K562 (cell line): Measurements from ENCODE around the gene BATF. TPM values are rescaled to one million over a fixed set of nuclear protein-coding genes. Genes with fewer than 3 reads are reported as not detected.
A peak's percentile ranks its signal among the peaks of the same experiment; 100 is the strongest.

Experiments used
- ATAC-seq: fragments of 200-7000 bp; cut with Tn5 transposase; 3 replicates; pipeline ENCODE4 v1.9.1; 2020; ENCODE audit warnings: moderate library complexity
- BruUV-seq: library from RNA; stranded (reverse); fragments of 400-500 nt; replicated peaks from 2 replicates; lab custom pipeline; 2021; lab: Mats Ljungman, UMichigan
- CTCF ChIA-PET: fragments of 300-600 bp; formaldehyde crosslinking; extraction: SDS; loops from one replicate; lab custom pipeline; 2021; ENCODE audit warnings: low intra/inter-chr PET ratio; lab: Yijun Ruan, JAX
- POLR2A ChIA-PET: fragments of 300-600, 350-650 bp; sonication (Branson Sonifier 250); formaldehyde crosslinking; extraction: SDS; loops from one replicate; lab custom pipeline; 2021; ENCODE audit warnings: antibody characterized with exemption, inconsistent platforms; lab: Yijun Ruan, JAX
- DNase-seq, 4 experiments: peaks; one replicate each; pipeline versions ENCODE4 v3.0.0 to v3.0.0-alpha.2; 2011 to 2018; ENCODE audit warnings: low spot score in 3 of 4, mixed read lengths in 3 of 4; ENCODE audit errors: extremely low read depth in 1 of 4
- FAIRE-seq: peaks from 2 replicates; lab custom pipeline; 2011; peaks lifted over from hg19 to GRCh38; lab: Jason Lieb, UNC
- H2AFZ ChIP-seq: 2 replicates; pipeline ENCODE4 v1.6.0; 2011; ENCODE audit warnings: low read depth, low read length, control low read depth, inconsistent platforms
- H3K27ac ChIP-seq: fragments of 200-600 bp; 3 replicates; pipeline ENCODE4 v1.8.0; 2011; ENCODE audit warnings: low read depth, mild to moderate bottlenecking, control low read depth, inconsistent platforms, low read length, moderate library complexity, mixed read lengths; ENCODE audit errors: extremely low read depth
- H3K27me3 ChIP-seq, 2 experiments: fragments of 300-600 bp in 1 of 2; 2 replicates in 1 of 2; 3 replicates in 1 of 2; pipeline versions ENCODE4 v1.6.0 to v1.8.0; 2011; ENCODE audit warnings: inconsistent platforms in 2 of 2, low read length in 2 of 2, mild to moderate bottlenecking in 1 of 2, mixed read lengths in 1 of 2, moderate library complexity in 1 of 2; ENCODE audit not compliant: control insufficient read depth in 2 of 2, insufficient read depth in 2 of 2
- H3K36me3 ChIP-seq: fragments of 300-600 bp; 3 replicates; pipeline ENCODE4 v1.8.0; 2011; ENCODE audit warnings: mild to moderate bottlenecking, low read length, inconsistent platforms; ENCODE audit not compliant: control insufficient read depth, insufficient read depth
- H3K4me1 ChIP-seq, 2 experiments: fragments of 200-600 bp in 1 of 2; replicated peaks in 1 of 2; 2 replicates in 1 of 2; 3 replicates in 1 of 2; pipeline versions ENCODE4 v1.5.1 to v1.8.0; 2011; ENCODE audit warnings: inconsistent platforms in 2 of 2, low read length in 2 of 2, mild to moderate bottlenecking in 1 of 2, mixed read lengths in 1 of 2, moderate library complexity in 1 of 2; ENCODE audit not compliant: control insufficient read depth in 2 of 2, insufficient read depth in 2 of 2
- H3K4me2 ChIP-seq: 2 replicates; pipeline ENCODE4 v1.6.1; 2011; ENCODE audit warnings: low read length, control low read depth, inconsistent platforms, mixed read lengths; ENCODE audit not compliant: insufficient read depth
- H3K4me3 ChIP-seq: fragments of 200-600 bp; sonication (generic), shearing (Covaris generic); 2 replicates; pipeline ENCODE4 v1.5.1; 2016; ENCODE audit warnings: control low read depth, inconsistent platforms
- H3K79me2 ChIP-seq: fragments of 200-600 bp; 3 replicates; pipeline ENCODE4 v1.8.0; 2011; ENCODE audit warnings: low read length, inconsistent platforms; ENCODE audit not compliant: control insufficient read depth, insufficient read depth
- H3K9ac ChIP-seq, 2 experiments: 2 replicates each; pipeline versions ENCODE4 v1.6.0 to v1.6.1; 2011; ENCODE audit warnings: low read depth in 2 of 2, low read length in 2 of 2, control low read depth in 1 of 2, inconsistent platforms in 1 of 2, mild to moderate bottlenecking in 1 of 2, mixed read lengths in 1 of 2; ENCODE audit not compliant: insufficient read depth in 1 of 2
- H3K9me1 ChIP-seq: one replicate; pipeline ENCODE4 v1.6.0; 2011; ENCODE audit warnings: inconsistent platforms, mild to moderate bottlenecking, low read length, moderate library complexity; ENCODE audit not compliant: control insufficient read depth, insufficient read depth
- H3K9me3 ChIP-seq: replicated peaks from 2 replicates; pipeline ENCODE4 v1.5.1; 2011; ENCODE audit warnings: low read depth, low read length, inconsistent platforms; ENCODE audit not compliant: control insufficient read depth, insufficient read depth
- H4K20me1 ChIP-seq: replicated peaks from 2 replicates; pipeline ENCODE4 v1.6.1; 2011; ENCODE audit warnings: low read length, inconsistent platforms, mixed read lengths; ENCODE audit not compliant: control insufficient read depth, insufficient read depth
- CREBBP ChIP-seq: IDR thresholded peaks from one replicate; pipeline ENCODE4 v1.6.1; 2012; ENCODE audit warnings: low read depth, mild to moderate bottlenecking, control low read depth, inconsistent platforms, low read length
- DMBX1 ChIP-seq: fragments of 250-450 bp; sonication (Bioruptor Pico); IDR thresholded peaks from 2 replicates; pipeline ENCODE4 v1.8.0; 2022; ENCODE audit warnings: inconsistent platforms, mild to moderate bottlenecking, moderate library complexity, borderline replicate concordance
- MEIS2 ChIP-seq: fragments of 450-650 bp; IDR thresholded peaks from 2 replicates; pipeline ENCODE4 v1.6.1; 2014; ENCODE audit warnings: mild to moderate bottlenecking; ENCODE audit not compliant: partially characterized antibody
- NBN ChIP-seq: fragments of 450-650 bp; IDR thresholded peaks from 2 replicates; pipeline ENCODE4 v1.6.1; 2016; ENCODE audit warnings: low read depth, mild to moderate bottlenecking
- NFE2L1 ChIP-seq: fragments of 450-650 bp; IDR thresholded peaks from 2 replicates; pipeline ENCODE4 v1.6.1; 2016; ENCODE audit warnings: missing genetic modification characterization, low read depth, mild to moderate bottlenecking, missing compliant biosample characterization, moderate library complexity, borderline replicate concordance
- PHTF2 ChIP-seq: fragments of 250-450 bp; sonication (Bioruptor Pico); IDR thresholded peaks from 2 replicates; pipeline ENCODE4 v1.5.0; 2021; ENCODE audit warnings: mild to moderate bottlenecking
- RBM25 ChIP-seq: fragments of 200-400 bp; formaldehyde crosslinking; IDR thresholded peaks from 2 replicates; pipeline ENCODE4 v1.6.1; 2018; ENCODE audit warnings: low read length, low read depth, moderate library complexity; ENCODE audit not compliant: severe bottlenecking
- SMAD2 ChIP-seq: fragments of 150-350 bp; IDR thresholded peaks from 2 replicates; pipeline ENCODE4 v1.6.1; 2014; ENCODE audit warnings: low read depth, mild to moderate bottlenecking, low read length
- THRAP3 ChIP-seq: fragments of 450-650 bp; IDR thresholded peaks from 2 replicates; pipeline ENCODE4 v1.6.1; 2016; ENCODE audit warnings: mild to moderate bottlenecking, inconsistent platforms, borderline replicate concordance
- ZC3H8 ChIP-seq: fragments of 450-650 bp; IDR thresholded peaks from 2 replicates; pipeline ENCODE4 v1.6.1; 2017
- ZNF551 ChIP-seq: fragments of 250-450 bp; sonication (Bioruptor Pico); IDR thresholded peaks from 2 replicates; pipeline ENCODE4 v1.5.0; 2021; ENCODE audit warnings: mild to moderate bottlenecking, moderate library complexity
- WGBS: fragments of 100-300 bp; shearing (Covaris generic); methylation state at CpG from one replicate; pipeline ENCODE4 v1.1.6; 2016; ENCODE audit warnings: low coverage, mixed read lengths; ENCODE audit not compliant: insufficient coverage; ENCODE audit errors: missing lambda C conversion rate; 5-methylcytosine and 5-hydroxymethylcytosine counted together
- in situ Hi-C: fragments of 300-500 bp; cut with MboI; formaldehyde crosslinking; loops from 4 replicates; pipeline ENCODE4 v1.15.0; 2018; ENCODE audit warnings: inconsistent platforms, mixed read lengths
- intact Hi-C: fragments of 100-400 bp; cut with micrococcal nuclease; formaldehyde crosslinking; loops from 2 replicates; pipeline ENCODE4 v1.14.2; 2022
- polyA plus RNA-seq, 8 experiments: library from polyadenylated mRNA; depleted of rRNA in 4 of 8; stranded (reverse) in 5 of 8; unstranded in 3 of 8; fragments of >200 nt; fragmentation: Nextera tagmentation in 2 of 8; fragmentation: Illumina TruSeq in 1 of 8; extraction: Ambion mirVana in 2 of 8; extraction: Trizol in 1 of 8; gene quantifications; 2 replicates each; pipeline versions ENCODE4 v1.2.1 to v1.2.3, GENCODE V29; 2011 to 2014; ENCODE audit warnings: inconsistent platforms in 1 of 8, missing spikeins in 1 of 8
- total RNA-seq, 7 experiments: library from RNA; depleted of rRNA in 6 of 7; stranded (reverse); fragments of >200 nt in 6 of 7; fragmentation: Illumina TruSeq in 2 of 7; extraction: Trizol in 2 of 7; gene quantifications; 2 replicates each; pipeline versions ENCODE4 v1.2.1 to v1.2.3, GENCODE V29; 2011 to 2021; ENCODE audit warnings: low replicate concordance in 1 of 7
- TF ChIP-seq, protein P1 (sequence below): sonication (generic); formaldehyde crosslinking; IDR thresholded peaks from 2 replicates; pipeline ENCODE4 v1.8.1; 2023; ENCODE audit warnings: mild to moderate bottlenecking, missing genetic modification reagents
- TF ChIP-seq, protein P2 (sequence below): IDR thresholded peaks from 2 replicates; pipeline ENCODE4 v1.6.1; 2016; ENCODE audit warnings: missing genetic modification characterization, missing compliant biosample characterization

The BATF gene
- total and polyA plus RNA-seq, 9 of the 15 experiments (the other 6 are each of a cell fraction or from before 2014, with no cell fraction given), result 0.13 to 2.1 (median 0.55) TPM; not detected in 2

DNA sequence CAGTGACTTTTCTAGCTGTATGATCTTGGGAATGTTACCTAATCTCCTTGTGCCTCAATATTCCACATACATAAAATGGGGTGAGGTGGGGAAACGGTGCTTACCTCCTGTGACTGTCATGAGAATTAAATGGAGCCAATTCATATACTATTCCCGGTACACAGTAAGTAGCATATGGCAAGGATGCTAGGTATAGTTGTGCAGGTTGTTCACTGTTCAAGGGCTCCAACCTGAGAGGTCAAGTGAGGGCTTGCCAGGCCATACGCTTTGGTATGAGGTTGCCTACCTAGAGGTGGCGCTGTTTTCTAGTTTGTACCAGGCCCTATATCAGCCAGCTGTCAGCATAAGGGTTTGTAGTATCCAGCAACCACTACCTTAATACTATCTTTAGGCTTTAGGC is 3.6 kb upstream of the BATF start:
- in situ Hi-C loops, result no loop called here
- Histone ChIP-seq H3K9ac (no peak overlapping the region), H4K20me1 (no peaks in the 10 kb centered on the region), H3K4me2 (no peak overlapping the region), H3K27me3 (peaks cover 0 to 18% of the 10 kb centered on the region in 2 experiments; a peak in 2 of 5 replicates), H3K9me1 (no peaks in the 10 kb centered on the region), H3K79me2 (no peaks in the 10 kb centered on the region), H2AFZ (no peak overlapping the region), H3K36me3 (no peaks in the 10 kb centered on the region), H3K4me3 (no peak overlapping the region), H3K9me3 (peaks cover 2% of the 10 kb centered on the region; the same call in 1 of the 2 replicates), H3K4me1 (peaks cover 0 to 13% of the 10 kb centered on the region in 2 experiments; a peak in 3 of 5 replicates), H3K27ac (no peak overlapping the region)
- ATAC-seq (peak; percentile 86), DNase-seq (peak; percentile 30 to 53 (median 45)), FAIRE-seq (peak; percentile 37)
- BruUV-seq, result no TSS peak
- ChIA-PET POLR2A (no interaction called here), CTCF (no interaction called here)
- WGBS, result 6% methylated on average over 4 of the region's 4 CpGs
- intact Hi-C loops, result loop anchor here (2.0 kb wide), 1 partner anchor 42 kb away; no protein-coding TSS in a partner anchor
- TF ChIP-seq ZC3H8 (no peak), SMAD2 (no peak), NFE2L1 (tag) (no peak), MEIS2 (peak; percentile 75), PHTF2 (CRISPR knock-in tag) (no peak), RBM25 (peak; percentile 57), CREBBP (no peak), ZNF551 (CRISPR knock-in tag) (no peak), THRAP3 (no peak), DMBX1 (CRISPR knock-in tag) (no peak), NBN (no peak)
- TF ChIP-seq, protein P1, sequence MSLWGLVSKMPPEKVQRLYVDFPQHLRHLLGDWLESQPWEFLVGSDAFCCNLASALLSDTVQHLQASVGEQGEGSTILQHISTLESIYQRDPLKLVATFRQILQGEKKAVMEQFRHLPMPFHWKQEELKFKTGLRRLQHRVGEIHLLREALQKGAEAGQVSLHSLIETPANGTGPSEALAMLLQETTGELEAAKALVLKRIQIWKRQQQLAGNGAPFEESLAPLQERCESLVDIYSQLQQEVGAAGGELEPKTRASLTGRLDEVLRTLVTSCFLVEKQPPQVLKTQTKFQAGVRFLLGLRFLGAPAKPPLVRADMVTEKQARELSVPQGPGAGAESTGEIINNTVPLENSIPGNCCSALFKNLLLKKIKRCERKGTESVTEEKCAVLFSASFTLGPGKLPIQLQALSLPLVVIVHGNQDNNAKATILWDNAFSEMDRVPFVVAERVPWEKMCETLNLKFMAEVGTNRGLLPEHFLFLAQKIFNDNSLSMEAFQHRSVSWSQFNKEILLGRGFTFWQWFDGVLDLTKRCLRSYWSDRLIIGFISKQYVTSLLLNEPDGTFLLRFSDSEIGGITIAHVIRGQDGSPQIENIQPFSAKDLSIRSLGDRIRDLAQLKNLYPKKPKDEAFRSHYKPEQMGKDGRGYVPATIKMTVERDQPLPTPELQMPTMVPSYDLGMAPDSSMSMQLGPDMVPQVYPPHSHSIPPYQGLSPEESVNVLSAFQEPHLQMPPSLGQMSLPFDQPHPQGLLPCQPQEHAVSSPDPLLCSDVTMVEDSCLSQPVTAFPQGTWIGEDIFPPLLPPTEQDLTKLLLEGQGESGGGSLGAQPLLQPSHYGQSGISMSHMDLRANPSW (CRISPR knock-in tag), result no peak
- TF ChIP-seq, protein P2, sequence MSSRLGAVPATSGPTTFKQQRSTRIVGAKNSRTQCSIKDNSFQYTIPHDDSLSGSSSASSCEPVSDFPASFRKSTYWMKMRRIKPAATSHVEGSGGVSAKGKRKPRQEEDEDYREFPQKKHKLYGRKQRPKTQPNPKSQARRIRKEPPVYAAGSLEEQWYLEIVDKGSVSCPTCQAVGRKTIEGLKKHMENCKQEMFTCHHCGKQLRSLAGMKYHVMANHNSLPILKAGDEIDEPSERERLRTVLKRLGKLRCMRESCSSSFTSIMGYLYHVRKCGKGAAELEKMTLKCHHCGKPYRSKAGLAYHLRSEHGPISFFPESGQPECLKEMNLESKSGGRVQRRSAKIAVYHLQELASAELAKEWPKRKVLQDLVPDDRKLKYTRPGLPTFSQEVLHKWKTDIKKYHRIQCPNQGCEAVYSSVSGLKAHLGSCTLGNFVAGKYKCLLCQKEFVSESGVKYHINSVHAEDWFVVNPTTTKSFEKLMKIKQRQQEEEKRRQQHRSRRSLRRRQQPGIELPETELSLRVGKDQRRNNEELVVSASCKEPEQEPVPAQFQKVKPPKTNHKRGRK, result no peak
